ENCODE results near the gene ROR1.

DNA sequence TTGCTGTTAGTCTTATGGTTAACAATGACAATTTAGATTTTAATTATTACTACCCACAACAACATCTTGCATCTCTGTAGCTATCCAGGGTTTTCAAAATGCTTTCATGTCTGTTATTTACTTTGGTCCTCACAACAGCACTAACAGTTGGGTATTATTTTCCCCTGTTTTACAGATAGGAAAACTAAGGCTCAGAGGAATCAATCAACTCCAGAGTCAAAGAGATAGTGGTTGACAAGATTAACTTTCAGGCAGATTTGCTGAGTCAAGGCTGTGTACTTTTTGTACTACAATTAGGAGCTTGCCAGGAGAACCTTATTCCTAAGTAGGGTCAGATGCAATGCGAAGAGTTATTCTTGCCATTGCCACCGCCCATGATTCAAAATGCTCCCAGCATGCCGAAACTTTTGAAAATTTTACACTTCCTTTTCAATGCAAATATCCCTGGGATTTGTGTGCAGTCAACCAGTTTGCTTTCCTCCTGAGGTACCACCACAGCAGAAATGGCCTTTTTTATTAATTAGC lies 49.4 kb upstream of the ROR1 start:
- no peak for TF ChIP-seq POLR2A (IDR thresholded peaks at IDR 0.05)
- TF ChIP-seq CTCF (IDR thresholded peaks at IDR 0.05), result no peak

Measured in right lobe of liver (tissue), 4 donors.